NCI-H2227 treated with DMSO at 0.1 percent for 48 hours (cell line): ENCODE measurements around the gene RAB11FIP4.
"Not testable (repeated sequence)": the region's sequence is repeated elsewhere in the genome, so short reads cannot be mapped to it uniquely, and the experiment has no call there.

ENCODE experiments used
- DNase-seq: peaks from one replicate; lab custom pipeline; 2025; lab: John Stamatoyannopoulos, UW

RAB11FIP4 gene

GRCh38 chr17:31431852-31432658 lies 40.6 kb downstream of the RAB11FIP4 start:
- DNase-seq: peak; percentile 37

- DNase-seq: no peak
These were observed 41.8 kb downstream of the RAB11FIP4 start for GRCh38 chr17:31433091-31433790.

- no peak for DNase-seq
These were observed 42.6 kb downstream of the RAB11FIP4 start for GRCh38 chr17:31433811-31434726.

GRCh38 chr17:31434727-31435050 lies 43.2 kb downstream of the RAB11FIP4 start:
- no peak for DNase-seq

GRCh38 chr17:31435581-31435980 lies 44.1 kb downstream of the RAB11FIP4 start:
- no peak for DNase-seq

GRCh38 chr17:31437720-31438400 lies 46.4 kb downstream of the RAB11FIP4 start:
- DNase-seq: no peak

GRCh38 chr17:31439716-31440115 lies 48.2 kb downstream of the RAB11FIP4 start:
- no peak for DNase-seq

GRCh38 chr17:31442276-31442675 lies 50.8 kb downstream of the RAB11FIP4 start:
- DNase-seq: no peak

- DNase-seq: not testable (repeated sequence)
These were observed 51.4 kb downstream of the RAB11FIP4 start for GRCh38 chr17:31442856-31443255.

GRCh38 chr17:31443386-31443785 lies 51.9 kb downstream of the RAB11FIP4 start:
- no peak for DNase-seq

- DNase-seq: no peak
These were observed 52.6 kb downstream of the RAB11FIP4 start for GRCh38 chr17:31444026-31444425.

- DNase-seq: no peak
These were observed 54.9 kb downstream of the RAB11FIP4 start for GRCh38 chr17:31446195-31446967.

GRCh38 chr17:31448467-31449077 lies 57.1 kb downstream of the RAB11FIP4 start:
- no peak for DNase-seq

- no peak for DNase-seq
These were observed 57.6 kb downstream of the RAB11FIP4 start for GRCh38 chr17:31449111-31449510.

- no peak for DNase-seq
These were observed 58.3 kb downstream of the RAB11FIP4 start for GRCh38 chr17:31449746-31450145.

GRCh38 chr17:31452101-31452500 lies 60.6 kb downstream of the RAB11FIP4 start:
- DNase-seq: no peak

GRCh38 chr17:31452561-31453110 lies 61.2 kb downstream of the RAB11FIP4 start:
- no peak for DNase-seq

- no peak for DNase-seq
These were observed 62.4 kb downstream of the RAB11FIP4 start for GRCh38 chr17:31453896-31454295.

- no peak for DNase-seq
These were observed 65.3 kb downstream of the RAB11FIP4 start for GRCh38 chr17:31456814-31457213.
